GM18507 (cell line): Measurements from ENCODE around the gene POR.
A peak's percentile ranks its signal among the peaks of the same experiment; 100 is the strongest.
"Not testable (repeated sequence)": the region's sequence is repeated elsewhere in the genome, so short reads cannot be mapped to it uniquely, and the experiment has no call there.

Experiments used
- DNase-seq: peaks from one replicate; pipeline ENCODE4 v3.0.0; 2011; ENCODE audit warnings: low read depth; ENCODE audit not compliant: insufficient read length; ENCODE audit errors: extremely low spot score
- FAIRE-seq: peaks from 2 replicates; lab custom pipeline; 2011; peaks lifted over from hg19 to GRCh38; lab: Jason Lieb, UNC

POR gene

DNA sequence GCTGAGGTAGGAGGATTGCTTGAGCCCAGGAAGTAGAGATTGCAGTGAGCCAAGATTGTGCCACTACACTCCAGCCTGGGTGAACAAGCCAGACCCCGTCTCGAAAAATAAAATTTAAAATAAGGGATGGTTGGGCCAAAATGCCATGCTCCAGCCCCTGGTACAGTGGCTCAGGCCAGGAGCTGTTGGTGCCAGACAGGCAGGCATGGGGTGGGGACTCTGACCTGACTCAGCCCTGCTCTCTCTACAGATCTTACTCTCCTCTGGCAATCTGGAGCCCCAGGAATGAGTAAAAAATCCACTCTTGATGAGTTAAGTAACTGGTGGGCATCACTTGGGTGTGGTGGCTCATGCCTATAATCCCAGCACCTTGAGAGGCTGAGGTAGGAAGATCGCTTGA, 87.9 kb downstream of the POR start:
- FAIRE-seq (no peak), DNase-seq (no peak)

DNA sequence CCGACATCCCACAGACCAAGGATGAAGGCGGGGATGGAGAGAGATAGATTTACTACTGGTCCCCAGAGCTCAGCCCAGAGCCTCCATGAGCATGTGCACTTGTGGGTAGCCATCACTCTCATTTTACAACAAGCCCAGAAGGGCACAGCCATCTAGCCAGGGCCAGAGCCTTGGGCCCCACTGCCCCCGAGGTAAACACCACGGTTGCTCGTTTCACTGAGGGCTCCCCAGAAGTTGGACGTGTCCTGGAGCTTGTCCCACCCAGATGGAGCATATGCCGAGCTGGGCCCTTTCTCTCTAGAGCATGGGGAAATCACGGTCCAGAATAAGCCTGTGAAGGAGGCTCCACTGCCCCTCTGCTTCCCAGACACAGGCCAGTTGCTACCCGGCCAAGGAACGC, 88.4 kb downstream of the POR start:
- no peak for FAIRE-seq
- DNase-seq, result no peak

- not testable (repeated sequence) for DNase-seq, FAIRE-seq
Measured at GRCh38 chr7:76005004-76005403, 90.0 kb downstream of the POR start.

DNA sequence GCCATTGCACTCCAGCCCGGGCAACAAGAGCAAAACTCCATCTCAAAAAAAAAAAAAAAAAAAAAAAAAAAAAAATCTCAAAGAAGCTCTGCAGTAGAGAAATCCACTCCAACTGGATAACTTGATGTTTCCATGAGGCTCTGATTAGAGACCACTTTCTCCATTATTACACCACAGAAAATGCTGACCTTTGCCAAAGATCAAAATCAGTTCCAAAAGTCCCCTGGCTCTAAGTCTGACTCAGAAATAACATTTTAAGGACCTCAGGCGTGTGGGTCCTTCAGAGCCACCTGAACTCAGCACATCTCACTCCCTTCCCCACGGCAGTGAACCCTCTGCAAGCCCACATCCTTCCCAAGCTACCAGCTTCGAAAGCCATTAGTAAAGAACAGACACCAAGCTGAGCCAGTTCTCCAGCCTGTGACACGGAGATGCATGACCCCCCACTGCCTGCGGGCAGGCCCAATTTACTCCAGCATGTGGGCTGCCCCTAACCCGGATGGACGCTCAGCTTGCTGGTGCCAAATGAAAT, 93.3 kb downstream of the POR start:
- FAIRE-seq, result no peak
- DNase-seq, result no peak

DNA sequence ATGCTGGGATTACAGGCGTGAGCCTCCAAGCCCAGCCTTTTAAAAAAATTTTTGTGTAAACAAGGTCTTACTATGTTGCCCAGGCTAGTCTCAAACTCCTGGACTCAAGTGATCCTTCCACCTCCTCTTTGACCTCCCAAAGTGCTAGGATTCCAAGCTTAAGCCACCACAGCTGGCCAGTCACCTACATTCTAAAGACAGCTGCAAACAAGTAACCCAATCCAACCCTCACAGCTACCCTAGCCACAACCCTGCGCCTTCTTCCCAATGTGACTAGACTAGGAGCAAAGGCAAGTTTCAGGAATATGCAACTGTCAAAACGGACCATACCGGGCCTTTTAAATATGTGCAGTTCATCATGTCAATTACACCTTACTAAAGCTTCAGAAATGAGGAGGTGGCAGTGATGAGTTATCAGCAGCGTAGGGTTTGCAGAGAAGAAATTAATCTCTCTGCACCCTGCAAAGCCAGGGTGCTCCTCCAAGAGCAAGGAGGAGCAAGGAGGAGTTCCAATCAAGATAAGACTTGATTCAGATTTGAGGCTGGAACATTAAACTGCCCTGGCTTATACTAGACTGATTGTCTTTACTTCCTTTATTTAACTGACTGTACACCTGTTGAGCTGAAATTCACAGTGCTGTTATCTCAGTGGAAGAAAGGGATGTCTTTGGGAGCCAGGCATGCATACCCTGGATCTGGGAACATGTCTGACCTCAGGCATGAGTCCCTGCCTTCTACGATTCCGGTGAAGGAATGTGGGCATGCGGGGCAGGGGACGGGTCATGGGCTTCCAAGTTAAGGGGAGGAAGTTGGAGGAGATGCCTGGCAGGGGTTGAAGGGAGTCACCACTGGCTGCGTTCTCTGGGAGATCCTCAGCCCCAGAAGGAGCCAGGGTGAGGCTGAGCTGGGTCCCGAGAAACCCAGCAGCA, 95.0 kb downstream of the POR start:
- DNase-seq (no peak), FAIRE-seq (no peak)

DNA sequence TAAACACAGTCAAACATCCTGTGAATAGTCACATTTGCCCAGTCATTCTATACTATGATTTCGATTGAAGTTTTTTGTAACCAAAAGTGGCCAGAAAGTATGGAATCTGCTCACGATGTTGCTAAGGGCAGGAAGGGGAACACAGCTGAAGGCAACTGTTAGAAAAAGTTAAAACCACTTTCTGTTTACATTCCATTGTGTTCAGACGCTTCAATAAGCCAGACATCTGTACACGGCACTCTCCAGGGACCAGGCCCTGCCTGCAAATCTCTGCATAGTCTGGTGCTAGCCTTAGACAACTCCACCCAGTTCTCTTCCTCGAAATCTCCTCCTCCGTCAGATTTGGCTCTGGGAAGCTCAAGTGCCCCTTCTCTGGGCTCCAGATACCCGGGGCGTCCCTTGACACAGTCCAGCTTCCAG, 96.5 kb downstream of the POR start:
- FAIRE-seq, result no peak
- no peak for DNase-seq

GRCh38 chr7:76016191-76016947, 101.4 kb downstream of the POR start:
- no peak for FAIRE-seq
- no peak for DNase-seq

DNA sequence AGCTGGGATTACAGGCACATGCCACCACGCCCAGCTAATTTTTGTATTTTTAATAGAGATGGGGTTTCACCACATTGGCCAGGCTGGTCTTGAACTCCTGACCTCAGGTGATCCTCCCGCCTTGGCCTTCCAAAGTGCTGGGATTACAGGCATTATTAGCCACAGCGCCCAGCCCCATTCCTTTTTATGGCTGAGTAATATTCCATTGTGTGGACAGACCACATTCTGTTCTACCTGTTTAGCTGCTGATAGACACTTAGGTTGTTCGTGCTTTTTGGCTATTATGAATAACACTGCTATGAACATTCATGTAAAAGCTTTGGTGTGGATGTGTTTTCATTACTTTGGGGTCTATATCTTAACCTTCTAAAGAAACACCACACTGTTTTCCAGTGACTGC, 103.6 kb downstream of the POR start:
- not testable (repeated sequence) for FAIRE-seq, DNase-seq

DNA sequence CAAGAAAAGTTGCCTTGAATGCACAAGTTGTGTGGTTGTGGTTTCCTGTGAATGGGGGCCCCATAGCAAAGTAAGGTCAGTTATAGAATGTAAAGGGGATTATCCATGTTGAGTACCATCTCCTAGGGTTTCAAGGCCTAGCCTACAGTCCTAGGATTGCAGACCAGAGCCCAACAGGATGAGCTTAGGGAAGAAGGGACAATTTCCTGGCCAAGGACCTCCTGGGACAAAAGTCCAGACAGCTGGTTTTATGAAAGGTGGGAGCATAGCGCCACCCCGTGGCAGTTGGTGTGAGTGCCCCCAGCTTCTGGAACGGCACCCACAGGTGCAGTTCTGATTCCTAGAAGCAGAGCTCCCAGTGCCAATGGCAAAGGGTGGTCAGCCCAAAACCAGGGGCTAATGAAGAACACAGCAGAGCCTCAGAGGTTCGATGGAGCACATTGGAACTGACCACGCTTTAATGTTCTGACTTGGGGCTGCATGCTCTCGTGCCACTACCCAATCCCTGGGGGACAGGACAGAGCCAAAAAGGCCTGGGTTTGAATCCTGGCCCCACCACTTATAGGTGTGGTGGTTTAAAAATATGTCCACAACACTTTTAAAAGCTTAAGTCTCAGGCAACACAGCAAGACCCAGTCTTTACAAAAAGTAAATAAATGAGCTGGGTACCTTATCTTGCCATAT, 105.2 kb downstream of the POR start:
- FAIRE-seq (peak; percentile 58), DNase-seq (peak; percentile 49)

DNA sequence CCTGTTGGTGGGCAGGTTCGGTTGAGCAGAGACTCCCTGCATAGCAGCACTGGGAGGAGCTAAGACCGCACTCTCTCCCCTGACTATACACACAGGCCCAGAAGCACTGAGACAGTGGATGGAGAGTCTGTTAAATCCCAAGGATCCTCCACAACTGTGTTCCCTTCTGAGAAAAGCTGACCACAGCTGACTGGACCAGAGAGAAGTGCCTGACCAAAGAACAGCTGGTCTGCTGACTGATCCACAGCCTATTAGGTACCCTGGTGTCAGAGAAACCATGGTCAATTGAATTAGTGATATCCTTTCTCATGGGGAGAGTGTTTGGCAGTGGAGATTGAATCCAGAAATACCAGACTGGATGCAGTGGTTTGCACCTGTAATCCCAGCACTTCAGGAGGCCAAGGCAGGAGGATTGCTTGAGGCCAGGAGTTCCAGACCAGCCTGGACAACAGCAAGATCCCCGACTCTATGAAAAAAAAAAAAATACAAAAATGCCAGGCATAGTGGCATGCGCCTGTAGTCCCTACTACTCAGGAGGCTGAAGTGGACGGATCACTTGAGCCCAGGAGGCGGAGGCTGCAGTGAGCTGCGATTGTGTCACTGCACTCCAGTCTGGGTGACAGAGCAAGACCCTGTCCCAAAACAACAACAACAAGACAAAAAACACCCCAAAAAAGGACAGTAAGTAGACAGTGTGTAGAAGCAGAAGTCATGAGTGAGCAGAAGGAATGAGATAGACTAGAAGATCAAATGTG, 107.2 kb downstream of the POR start:
- FAIRE-seq (no peak), DNase-seq (no peak)

DNA sequence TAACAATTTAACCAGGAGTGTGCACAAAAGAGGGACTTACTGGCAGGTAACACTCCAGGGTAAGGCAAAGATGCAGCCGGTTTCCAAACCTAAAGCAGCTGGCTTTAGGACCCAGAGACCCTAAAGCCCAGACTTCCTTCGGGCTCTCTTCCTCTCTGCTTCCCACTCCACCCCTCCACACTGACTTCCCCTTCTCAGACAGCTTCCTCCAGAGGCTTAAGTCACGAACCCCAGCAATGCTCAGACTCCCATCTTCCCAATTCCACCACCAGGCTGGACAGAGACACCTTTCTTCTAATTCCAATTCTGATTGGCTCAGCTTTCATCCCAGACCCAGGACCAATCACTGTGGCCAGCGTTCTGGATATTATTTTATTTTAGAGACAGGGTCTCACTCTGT, 108.0 kb downstream of the POR start:
- DNase-seq, result no peak
- no peak for FAIRE-seq

DNA sequence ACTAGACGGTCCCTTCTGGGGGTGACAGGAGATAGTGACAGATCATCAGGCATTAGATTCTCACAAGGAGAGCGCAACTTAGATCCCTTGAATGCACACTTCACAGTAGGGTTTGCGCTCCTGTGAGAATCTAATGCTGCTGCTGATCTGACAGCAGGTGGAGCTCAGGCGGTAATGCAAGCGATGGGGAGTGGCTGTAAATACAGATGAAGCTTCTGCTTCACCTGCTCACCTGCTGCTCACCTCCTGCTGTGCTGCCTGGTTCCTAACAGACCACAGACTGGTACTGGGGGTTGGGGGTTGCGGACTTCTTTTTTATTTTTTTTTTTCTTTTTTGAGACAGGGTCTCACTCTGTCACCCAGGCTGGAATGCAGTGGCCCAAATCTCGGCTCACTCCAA, 114.7 kb downstream of the POR start:
- FAIRE-seq, DNase-seq: not testable (repeated sequence)

DNA sequence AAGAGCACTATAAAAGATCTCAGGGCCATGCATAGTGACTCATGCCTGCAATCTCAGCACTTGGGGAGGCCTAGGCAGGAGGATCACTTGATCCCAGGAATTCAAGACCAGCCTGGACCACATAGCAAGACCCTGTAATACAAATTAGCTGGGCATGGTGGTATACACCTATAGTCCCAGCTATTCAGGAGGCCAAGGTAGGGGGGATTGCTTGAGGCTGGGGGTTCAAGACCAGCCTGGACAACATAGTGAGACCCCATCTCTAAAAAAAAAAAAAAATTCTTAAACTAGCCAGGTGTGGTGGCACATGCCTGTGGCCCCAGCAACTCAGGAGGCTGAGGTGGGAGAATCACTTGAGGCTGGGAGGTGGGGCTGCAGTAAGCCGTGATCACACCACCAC, 117.0 kb downstream of the POR start:
- DNase-seq (no peak), FAIRE-seq (no peak)
